Ovary (tissue), 3 donors: Measurements from ENCODE around the gene STRADB.

Experiments
- CTCF ChIP-seq, 3 donors: fragments of 450-650 bp in 2 of 3; fragments of 200-600 bp in 1 of 3; IDR thresholded peaks; one replicate each; pipeline versions ENCODE4 v1.5.1 to v1.8.0; 2016 to 2022; ENCODE audit warnings: antibody characterized with exemption in 3 of 3, mild to moderate bottlenecking in 1 of 3
- EP300 ChIP-seq: sonication (generic); formaldehyde crosslinking; IDR thresholded peaks from one replicate; pipeline ENCODE4 v1.6.1; 2017; ENCODE audit warnings: antibody characterized with exemption
- donor health status: DM: no; HTN: no; CAD: no.

DNA sequence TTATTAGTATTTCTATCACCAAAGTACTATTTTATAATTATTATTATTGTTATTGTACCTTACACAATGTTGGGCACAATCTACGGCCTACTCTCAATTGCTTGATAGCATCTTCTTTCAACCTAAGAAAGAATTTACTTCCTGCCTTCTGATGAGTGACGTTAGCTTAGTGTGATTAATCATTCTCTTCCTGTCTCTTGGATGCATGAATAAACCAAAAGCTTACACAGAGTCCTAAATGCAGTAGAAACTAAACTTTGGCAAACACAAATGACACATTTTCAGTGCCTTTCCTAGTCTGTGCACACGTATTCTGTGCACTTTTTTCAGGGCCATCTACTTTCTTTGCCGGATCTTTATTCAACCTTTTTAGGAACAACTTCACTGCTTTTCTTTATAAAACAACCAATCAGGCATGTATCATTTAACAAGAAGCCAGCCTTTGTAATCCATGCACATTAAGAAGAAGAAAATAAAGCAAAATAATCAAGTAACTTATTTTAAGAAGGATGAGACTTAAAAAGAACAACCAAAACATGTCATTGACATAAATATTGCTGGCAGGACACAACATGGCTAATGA is 19.4 kb upstream of the STRADB start:
- TF ChIP-seq EP300 (no peak), CTCF (IDR thresholded peaks at IDR 0.05) (no peak)
